Measurements from ENCODE around the gene MAST4.

- TF ChIP-seq, protein P1, sequence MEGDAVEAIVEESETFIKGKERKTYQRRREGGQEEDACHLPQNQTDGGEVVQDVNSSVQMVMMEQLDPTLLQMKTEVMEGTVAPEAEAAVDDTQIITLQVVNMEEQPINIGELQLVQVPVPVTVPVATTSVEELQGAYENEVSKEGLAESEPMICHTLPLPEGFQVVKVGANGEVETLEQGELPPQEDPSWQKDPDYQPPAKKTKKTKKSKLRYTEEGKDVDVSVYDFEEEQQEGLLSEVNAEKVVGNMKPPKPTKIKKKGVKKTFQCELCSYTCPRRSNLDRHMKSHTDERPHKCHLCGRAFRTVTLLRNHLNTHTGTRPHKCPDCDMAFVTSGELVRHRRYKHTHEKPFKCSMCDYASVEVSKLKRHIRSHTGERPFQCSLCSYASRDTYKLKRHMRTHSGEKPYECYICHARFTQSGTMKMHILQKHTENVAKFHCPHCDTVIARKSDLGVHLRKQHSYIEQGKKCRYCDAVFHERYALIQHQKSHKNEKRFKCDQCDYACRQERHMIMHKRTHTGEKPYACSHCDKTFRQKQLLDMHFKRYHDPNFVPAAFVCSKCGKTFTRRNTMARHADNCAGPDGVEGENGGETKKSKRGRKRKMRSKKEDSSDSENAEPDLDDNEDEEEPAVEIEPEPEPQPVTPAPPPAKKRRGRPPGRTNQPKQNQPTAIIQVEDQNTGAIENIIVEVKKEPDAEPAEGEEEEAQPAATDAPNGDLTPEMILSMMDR (tag by site-specific recombination; IDR thresholded peaks at IDR 0.05), result peak; percentile 30
- TF ChIP-seq, protein P2, sequence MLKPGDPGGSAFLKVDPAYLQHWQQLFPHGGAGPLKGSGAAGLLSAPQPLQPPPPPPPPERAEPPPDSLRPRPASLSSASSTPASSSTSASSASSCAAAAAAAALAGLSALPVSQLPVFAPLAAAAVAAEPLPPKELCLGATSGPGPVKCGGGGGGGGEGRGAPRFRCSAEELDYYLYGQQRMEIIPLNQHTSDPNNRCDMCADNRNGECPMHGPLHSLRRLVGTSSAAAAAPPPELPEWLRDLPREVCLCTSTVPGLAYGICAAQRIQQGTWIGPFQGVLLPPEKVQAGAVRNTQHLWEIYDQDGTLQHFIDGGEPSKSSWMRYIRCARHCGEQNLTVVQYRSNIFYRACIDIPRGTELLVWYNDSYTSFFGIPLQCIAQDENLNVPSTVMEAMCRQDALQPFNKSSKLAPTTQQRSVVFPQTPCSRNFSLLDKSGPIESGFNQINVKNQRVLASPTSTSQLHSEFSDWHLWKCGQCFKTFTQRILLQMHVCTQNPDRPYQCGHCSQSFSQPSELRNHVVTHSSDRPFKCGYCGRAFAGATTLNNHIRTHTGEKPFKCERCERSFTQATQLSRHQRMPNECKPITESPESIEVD (tag by site-specific recombination; IDR thresholded peaks at IDR 0.05), result 0 out of 2 replicates have a peak, but pooled peaks have one; percentile 7
- TF ChIP-seq ZNF133 (tag by site-specific recombination; IDR thresholded peaks at IDR 0.05), result no peak
- no peak for TF ChIP-seq ZNF114 (tag by site-specific recombination; IDR thresholded peaks at IDR 0.05)
Measured at GRCh38 chr5:66987949-66988838, 392.0 kb downstream of the MAST4 start.
